Vagina (tissue), 2 donors: ENCODE data around the gene GLCE. TPM values are rescaled to one million over a fixed set of nuclear protein-coding genes. Genes with fewer than 3 reads are reported as not detected.

Source experiments
- DNase-seq, 2 donors: peaks; one replicate each; pipeline ENCODE4 v3.0.0-alpha.2; 2017; ENCODE audit errors: extremely low spot score in 2 of 2
- H3K27ac ChIP-seq: fragments of 200-600 bp; sonication (generic); one replicate; pipeline ENCODE4 v1.5.1; 2019
- H3K27me3 ChIP-seq: fragments of 200-600 bp; sonication (generic); one replicate; pipeline ENCODE4 v1.5.1; 2019
- H3K36me3 ChIP-seq, 2 donors: fragments of 200-600 bp; sonication (generic); one replicate each; pipeline ENCODE4 v1.5.1; 2017 to 2019
- H3K4me1 ChIP-seq: fragments of 200-600 bp; sonication (generic); one replicate; pipeline ENCODE4 v1.5.1; 2019
- H3K4me3 ChIP-seq, 2 donors: fragments of 200-600 bp; sonication (generic); 1 replicate in 1 of 2; 2 replicates in 1 of 2; pipeline ENCODE4 v1.5.1; 2016 to 2019
- H3K9me3 ChIP-seq: fragments of 200-600 bp; sonication (generic); one replicate; pipeline ENCODE4 v1.5.1; 2019
- POLR2A ChIP-seq, 2 donors: fragments of 450-650 bp; IDR thresholded peaks; one replicate each; pipeline ENCODE4 v1.6.1; 2017; ENCODE audit warnings: antibody characterized with exemption in 2 of 2, mild to moderate bottlenecking in 2 of 2, moderate library complexity in 2 of 2
- POLR2AphosphoS5 ChIP-seq, 2 donors: sonication (generic); formaldehyde crosslinking; IDR thresholded peaks; one replicate each; pipeline ENCODE4 v1.9.0; 2017; ENCODE audit warnings: antibody characterized with exemption in 2 of 2, mild to moderate bottlenecking in 2 of 2, low read depth in 1 of 2; ENCODE audit not compliant: insufficient read depth in 1 of 2
- intact Hi-C: fragments of 100-400 bp; cut with DNase I; formaldehyde crosslinking; loops from one replicate; pipeline ENCODE4 v1.15.1; 2023
- total RNA-seq: library from RNA; depleted of rRNA; stranded (reverse); fragments of >200 nt; gene quantifications from one replicate; pipeline ENCODE4 v1.2.3, GENCODE V29; 2016
- TF ChIP-seq, protein P1 (sequence below), 3 experiments: fragments of 450-650 bp in 2 of 3; fragments of 200-600 bp in 1 of 3; sonication (generic) in 1 of 3; IDR thresholded peaks; one replicate each; pipeline ENCODE4 v1.5.1; 2017 to 2019; ENCODE audit warnings: antibody characterized with exemption in 3 of 3, mild to moderate bottlenecking in 2 of 3, moderate library complexity in 2 of 3

GLCE gene
- total RNA-seq, 1 donor from 2014 or later, result 16.5 TPM

- H3K4me3 ChIP-seq, result no peak overlapping the region
- H3K27me3 ChIP-seq, result no peaks in the 10 kb centered on the region
- H3K9me3 ChIP-seq, result no peaks in the 10 kb centered on the region
- DNase-seq, result no peak
- intact Hi-C loops, result no loop called here
- no peak overlapping the region for H3K27ac ChIP-seq
- TF ChIP-seq POLR2AphosphoS5 (IDR thresholded peaks at IDR 0.05; ENCODE audit: insufficient read depth in 1 of 2, low read depth in 1 of 2) (no peak), POLR2A (IDR thresholded peaks at IDR 0.05) (no peak)
- TF ChIP-seq, protein P1, sequence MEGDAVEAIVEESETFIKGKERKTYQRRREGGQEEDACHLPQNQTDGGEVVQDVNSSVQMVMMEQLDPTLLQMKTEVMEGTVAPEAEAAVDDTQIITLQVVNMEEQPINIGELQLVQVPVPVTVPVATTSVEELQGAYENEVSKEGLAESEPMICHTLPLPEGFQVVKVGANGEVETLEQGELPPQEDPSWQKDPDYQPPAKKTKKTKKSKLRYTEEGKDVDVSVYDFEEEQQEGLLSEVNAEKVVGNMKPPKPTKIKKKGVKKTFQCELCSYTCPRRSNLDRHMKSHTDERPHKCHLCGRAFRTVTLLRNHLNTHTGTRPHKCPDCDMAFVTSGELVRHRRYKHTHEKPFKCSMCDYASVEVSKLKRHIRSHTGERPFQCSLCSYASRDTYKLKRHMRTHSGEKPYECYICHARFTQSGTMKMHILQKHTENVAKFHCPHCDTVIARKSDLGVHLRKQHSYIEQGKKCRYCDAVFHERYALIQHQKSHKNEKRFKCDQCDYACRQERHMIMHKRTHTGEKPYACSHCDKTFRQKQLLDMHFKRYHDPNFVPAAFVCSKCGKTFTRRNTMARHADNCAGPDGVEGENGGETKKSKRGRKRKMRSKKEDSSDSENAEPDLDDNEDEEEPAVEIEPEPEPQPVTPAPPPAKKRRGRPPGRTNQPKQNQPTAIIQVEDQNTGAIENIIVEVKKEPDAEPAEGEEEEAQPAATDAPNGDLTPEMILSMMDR (IDR thresholded peaks at IDR 0.05), result no peak
- no peaks in the 10 kb centered on the region for H3K4me1 ChIP-seq
- H3K36me3 ChIP-seq, result no peaks in the 10 kb centered on the region
Measured at GRCh38 chr15:69118089-69118488, 42.3 kb upstream of the GLCE start.

- intact Hi-C loops, result no loop called here
- no peak for DNase-seq
- H3K36me3 ChIP-seq, result no peaks in the 10 kb centered on the region
Measured at GRCh38 chr15:69119001-69119400, 41.4 kb upstream of the GLCE start.

DNA sequence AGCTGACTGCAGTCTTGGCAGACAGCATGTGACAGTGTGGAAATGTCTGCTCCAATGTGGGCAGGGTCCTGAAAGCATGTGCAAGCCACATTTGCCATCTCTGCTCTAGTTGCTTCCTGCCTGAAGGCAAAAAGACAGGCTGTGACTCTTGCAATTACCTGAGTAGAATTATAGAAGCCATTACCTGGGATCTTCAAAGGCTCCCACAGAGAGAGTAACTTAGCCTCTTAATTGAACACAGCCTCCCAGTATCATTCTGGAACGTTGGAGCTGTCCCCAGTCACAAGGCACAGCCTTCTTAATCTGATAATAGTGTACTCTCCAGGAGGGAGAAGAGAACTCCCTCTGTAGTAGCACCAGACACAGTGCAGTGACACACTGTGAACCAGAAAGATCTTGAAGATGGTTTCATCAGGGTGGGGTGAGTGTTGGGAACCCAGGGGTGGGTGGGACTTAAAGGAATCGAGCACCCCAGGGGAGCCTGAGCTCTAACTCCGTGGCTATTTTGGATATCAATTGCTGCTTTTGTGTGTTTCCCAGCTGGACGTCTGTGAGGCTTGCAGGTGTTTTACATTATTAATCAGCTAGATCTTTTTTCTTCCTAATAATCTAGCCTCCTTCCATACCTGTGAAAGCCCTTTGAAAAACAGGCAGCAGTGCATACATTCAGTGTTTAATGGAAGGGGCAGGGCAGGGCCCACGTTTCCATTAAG is 40.6 kb upstream of the GLCE start:
- no peaks in the 10 kb centered on the region for H3K36me3 ChIP-seq
- intact Hi-C loops, result no loop called here

More at GRCh38 chr15:69119001-69119400, 41.4 kb upstream of the GLCE start:
- Histone ChIP-seq H3K4me1 (no peaks in the 10 kb centered on the region), H3K27me3 (no peaks in the 10 kb centered on the region), H3K9me3 (no peaks in the 10 kb centered on the region), H3K4me3 (no peak overlapping the region), H3K27ac (no peak overlapping the region)
- TF ChIP-seq, protein P1 (IDR thresholded peaks at IDR 0.05), result no peak
- TF ChIP-seq POLR2A (IDR thresholded peaks at IDR 0.05) (no peak), POLR2AphosphoS5 (IDR thresholded peaks at IDR 0.05; ENCODE audit: insufficient read depth in 1 of 2, low read depth in 1 of 2) (no peak)

GRCh38 chr15:69120732-69121131 is 39.7 kb upstream of the GLCE start:
- Histone ChIP-seq H3K4me1 (no peaks in the 10 kb centered on the region), H3K4me3 (no peak overlapping the region), H3K36me3 (no peaks in the 10 kb centered on the region), H3K27me3 (no peaks in the 10 kb centered on the region), H3K9me3 (no peaks in the 10 kb centered on the region), H3K27ac (no peak overlapping the region)
- no peak for DNase-seq
- intact Hi-C loops, result no loop called here
- TF ChIP-seq, protein P1 (IDR thresholded peaks at IDR 0.05), result no peak
- no peak for TF ChIP-seq POLR2AphosphoS5 (IDR thresholded peaks at IDR 0.05; ENCODE audit: insufficient read depth in 1 of 2, low read depth in 1 of 2)
- no peak for TF ChIP-seq POLR2A (IDR thresholded peaks at IDR 0.05)

More for the DNA sequence above, 40.6 kb upstream of the GLCE start:
- H3K4me1 ChIP-seq, result no peaks in the 10 kb centered on the region
- H3K9me3 ChIP-seq, result no peaks in the 10 kb centered on the region
- TF ChIP-seq, protein P1 (IDR thresholded peaks at IDR 0.05), result no peak
- no peak for TF ChIP-seq POLR2AphosphoS5 (IDR thresholded peaks at IDR 0.05; ENCODE audit: insufficient read depth in 1 of 2, low read depth in 1 of 2)
- no peak for TF ChIP-seq POLR2A (IDR thresholded peaks at IDR 0.05)
- no peak for DNase-seq
- no peak overlapping the region for H3K27ac ChIP-seq
- no peak overlapping the region for H3K4me3 ChIP-seq
- H3K27me3 ChIP-seq, result no peaks in the 10 kb centered on the region

GRCh38 chr15:69121198-69121828 is 39.1 kb upstream of the GLCE start:
- H3K27me3 ChIP-seq, result no peaks in the 10 kb centered on the region
- no peaks in the 10 kb centered on the region for H3K9me3 ChIP-seq
- H3K4me1 ChIP-seq, result no peaks in the 10 kb centered on the region
- no peak overlapping the region for H3K4me3 ChIP-seq
- DNase-seq, result no peak
- H3K36me3 ChIP-seq, result no peaks in the 10 kb centered on the region
- intact Hi-C loops, result no loop called here
- H3K27ac ChIP-seq, result no peak overlapping the region
- no peak for TF ChIP-seq POLR2A (IDR thresholded peaks at IDR 0.05)
